NT2/D1 (cell line): ENCODE results near the gene OR6C70.

Experiments
- DNase-seq: peaks from one replicate; pipeline ENCODE4 v3.0.0-alpha.2; 2011; ENCODE audit warnings: low read depth, low spot score
- H3K27me3 ChIP-seq: 2 replicates; pipeline ENCODE4 v1.6.0; 2011; ENCODE audit warnings: mild to moderate bottlenecking; ENCODE audit not compliant: insufficient read length, insufficient read depth
- H3K36me3 ChIP-seq: 2 replicates; pipeline ENCODE4 v1.6.1; 2011; ENCODE audit warnings: mild to moderate bottlenecking, low read length, mixed read lengths; ENCODE audit not compliant: insufficient read depth, insufficient read length
- H3K4me1 ChIP-seq: 2 replicates; pipeline ENCODE4 v1.5.1; 2011; ENCODE audit not compliant: insufficient read depth, insufficient read length
- H3K4me3 ChIP-seq: 2 replicates; pipeline ENCODE4 v1.5.1; 2011; ENCODE audit warnings: low read depth; ENCODE audit not compliant: insufficient read length
- H3K9ac ChIP-seq: 2 replicates; pipeline ENCODE4 v1.6.0; 2011; ENCODE audit warnings: low read depth; ENCODE audit not compliant: insufficient read length
- H3K9me3 ChIP-seq: 2 replicates; pipeline ENCODE4 v1.5.1; 2011; ENCODE audit warnings: mild to moderate bottlenecking, low read length; ENCODE audit not compliant: insufficient read depth
- SUZ12 ChIP-seq: IDR thresholded peaks from 2 replicates; pipeline ENCODE4 v1.6.1; 2011; ENCODE audit not compliant: insufficient read length, insufficient read depth; ENCODE audit errors: extremely low read depth
- YY1 ChIP-seq: IDR thresholded peaks from 2 replicates; pipeline ENCODE4 v1.6.1; 2011; ENCODE audit not compliant: insufficient read length, insufficient read depth
- ZNF274 ChIP-seq: IDR thresholded peaks from 2 replicates; pipeline ENCODE4 v1.6.1; 2011; ENCODE audit warnings: mild to moderate bottlenecking, low read depth, low read length

The OR6C70 gene

GRCh38 chr12:55470088-55470829 lies at the start of gene OR6C70:
Gene OR6C70, minus strand, starts transcription at chr12:55470138. Its CDS starts 0 bp downstream, at chr12:55470138.
- TF ChIP-seq ZNF274 (no peak), SUZ12 (no peak), YY1 (no peak)
- Histone ChIP-seq H3K36me3 (no peaks in the 10 kb centered on the region), H3K4me3 (no peak within 1 kb of the TSS), H3K27me3 (no peaks in the 10 kb centered on the region), H3K9me3 (no peaks in the 10 kb centered on the region), H3K4me1 (no peaks in the 10 kb centered on the region), H3K9ac (no peak within 1 kb of the TSS)
- no peak for DNase-seq

GRCh38 chr12:55516391-55516790 lies 46.5 kb upstream of the OR6C70 start:
- TF ChIP-seq SUZ12 = no peak
- no peak for TF ChIP-seq ZNF274
- no peak for TF ChIP-seq YY1
- DNase-seq = no peak
- H3K27me3 ChIP-seq = no peaks in the 10 kb centered on the region
- no peaks in the 10 kb centered on the region for H3K4me1 ChIP-seq
- H3K4me3 ChIP-seq = no peak overlapping the region
- no peak overlapping the region for H3K9ac ChIP-seq
- H3K36me3 ChIP-seq = no peaks in the 10 kb centered on the region
- peaks cover 10% of the 10 kb centered on the region; the same call in 1 of the 2 replicates for H3K9me3 ChIP-seq

GRCh38 chr12:55515696-55516095 lies 45.8 kb upstream of the OR6C70 start:
- no peak overlapping the region for H3K9ac ChIP-seq
- TF ChIP-seq SUZ12 (no peak), YY1 (no peak), ZNF274 (no peak)
- no peak for DNase-seq
- H3K4me3 ChIP-seq = no peak overlapping the region
- H3K27me3 ChIP-seq = no peaks in the 10 kb centered on the region
- H3K4me1 ChIP-seq = no peaks in the 10 kb centered on the region
- peaks cover 10% of the 10 kb centered on the region; the same call in 1 of the 2 replicates for H3K9me3 ChIP-seq
- no peaks in the 10 kb centered on the region for H3K36me3 ChIP-seq

- Histone ChIP-seq H3K9me3 (no peaks in the 10 kb centered on the region), H3K27me3 (no peaks in the 10 kb centered on the region), H3K36me3 (no peaks in the 10 kb centered on the region), H3K9ac (no peak overlapping the region), H3K4me1 (no peaks in the 10 kb centered on the region), H3K4me3 (no peak overlapping the region)
- DNase-seq = no peak
- TF ChIP-seq SUZ12 (no peak), YY1 (no peak), ZNF274 (no peak)
These were observed 31.7 kb upstream of the OR6C70 start for GRCh38 chr12:55501601-55502000.

- no peak overlapping the region for H3K4me3 ChIP-seq
These were observed 29.9 kb upstream of the OR6C70 start for GRCh38 chr12:55499810-55500252.

GRCh38 chr12:55499231-55499630 lies 29.3 kb upstream of the OR6C70 start:
- TF ChIP-seq ZNF274 (no peak), YY1 (no peak), SUZ12 (no peak)
- no peak overlapping the region for H3K9ac ChIP-seq
- H3K27me3 ChIP-seq = no peaks in the 10 kb centered on the region
- H3K4me1 ChIP-seq = no peaks in the 10 kb centered on the region
- H3K36me3 ChIP-seq = no peaks in the 10 kb centered on the region
- DNase-seq = no peak
- H3K4me3 ChIP-seq = no peak overlapping the region
- no peaks in the 10 kb centered on the region for H3K9me3 ChIP-seq

More at GRCh38 chr12:55499810-55500252, 29.9 kb upstream of the OR6C70 start:
- Histone ChIP-seq H3K36me3 (no peaks in the 10 kb centered on the region), H3K9ac (no peak overlapping the region), H3K27me3 (no peaks in the 10 kb centered on the region), H3K4me1 (no peaks in the 10 kb centered on the region), H3K9me3 (no peaks in the 10 kb centered on the region)
- TF ChIP-seq ZNF274 = no peak
- no peak for TF ChIP-seq YY1
- no peak for TF ChIP-seq SUZ12
- DNase-seq = no peak

GRCh38 chr12:55495490-55495889 lies 25.6 kb upstream of the OR6C70 start:
- H3K4me3 ChIP-seq = no peak overlapping the region
- H3K27me3 ChIP-seq = no peaks in the 10 kb centered on the region
- no peaks in the 10 kb centered on the region for H3K4me1 ChIP-seq
- DNase-seq = no peak
- H3K9ac ChIP-seq = no peak overlapping the region
- no peak for TF ChIP-seq ZNF274
- H3K36me3 ChIP-seq = no peaks in the 10 kb centered on the region
- H3K9me3 ChIP-seq = no peaks in the 10 kb centered on the region
